GM18511 (cell line): ENCODE data around the gene PPP4R2.

Experiments
- ATAC-seq: cut with Tn5 transposase; IDR thresholded peaks from one replicate; pipeline ENCODE4 v1.9.1; 2021; ENCODE audit warnings: mild to moderate bottlenecking, moderate library complexity; ENCODE audit not compliant: unreplicated experiment

PPP4R2 gene

GRCh38 chr3:72996473-72997333 lies at the start of gene PPP4R2:
PPP4R2 (plus strand) TSS chr3:72996811; CDS start chr3:72997038, 227 bp downstream.
- ATAC-seq: peak; percentile 88

- no peak for ATAC-seq
Measured at GRCh38 chr3:72947715-72948490, 48.7 kb upstream of the PPP4R2 start.

GRCh38 chr3:72949016-72949415 lies 47.6 kb upstream of the PPP4R2 start:
- no peak for ATAC-seq

GRCh38 chr3:72950372-72950771 lies 46.2 kb upstream of the PPP4R2 start:
- ATAC-seq: peak; percentile 55

GRCh38 chr3:72950801-72951200 lies 45.8 kb upstream of the PPP4R2 start:
- ATAC-seq: no peak

- peak; percentile 63 for ATAC-seq
Measured at GRCh38 chr3:72951259-72951722, 45.3 kb upstream of the PPP4R2 start.

- no peak for ATAC-seq
Measured at GRCh38 chr3:72953325-72953956, 43.2 kb upstream of the PPP4R2 start.

GRCh38 chr3:72957297-72957696 lies 39.3 kb upstream of the PPP4R2 start:
- ATAC-seq: no peak

GRCh38 chr3:72959336-72959735 lies 37.3 kb upstream of the PPP4R2 start:
- ATAC-seq: no peak

- ATAC-seq: no peak
Measured at GRCh38 chr3:72960812-72961518, 35.6 kb upstream of the PPP4R2 start.

- no peak for ATAC-seq
Measured at GRCh38 chr3:72961752-72962151, 34.9 kb upstream of the PPP4R2 start.

GRCh38 chr3:72962317-72962716 lies 34.3 kb upstream of the PPP4R2 start:
- no peak for ATAC-seq

GRCh38 chr3:72964633-72965032 lies 32.0 kb upstream of the PPP4R2 start:
- no peak for ATAC-seq

- ATAC-seq: no peak
Measured at GRCh38 chr3:72968266-72968664, 28.3 kb upstream of the PPP4R2 start.

- no peak for ATAC-seq
Measured at GRCh38 chr3:72969766-72970165, 26.8 kb upstream of the PPP4R2 start.

GRCh38 chr3:72970942-72971341 lies 25.7 kb upstream of the PPP4R2 start:
- ATAC-seq: no peak

GRCh38 chr3:72972706-72973030 lies 23.9 kb upstream of the PPP4R2 start:
- no peak for ATAC-seq

- ATAC-seq: peak; percentile 41
Measured at GRCh38 chr3:72973031-72973723, 23.4 kb upstream of the PPP4R2 start.

GRCh38 chr3:72973786-72974185 lies 22.8 kb upstream of the PPP4R2 start:
- ATAC-seq: no peak

- ATAC-seq: no peak
Measured at GRCh38 chr3:72974956-72975355, 21.7 kb upstream of the PPP4R2 start.
